Erythroblast (primary cell): ENCODE data around the gene MTERF1.

Experiments used
- GATA1 ChIP-seq: IDR thresholded peaks from 2 replicates; pipeline ENCODE4 v1.6.1; 2011; ENCODE audit warnings: low read depth, mild to moderate bottlenecking, control low read depth, low read length, moderate library complexity
- POLR2A ChIP-seq: IDR thresholded peaks from 2 replicates; pipeline ENCODE4 v1.6.1; 2011; ENCODE audit warnings: mild to moderate bottlenecking, low read length

GRCh38 chr7:91865511-91865910 lies 15.0 kb downstream of the MTERF1 start:
- TF ChIP-seq POLR2A (no peak), GATA1 (no peak)
